ENCODE results near the gene ATP7B.

The ATP7B gene

GRCh38 chr13:52026246-52026626, 15.0 kb upstream of the ATP7B start:
- Histone ChIP-seq H3K27me3 (ENCODE audit: control insufficient read depth in 3 of 3, insufficient read depth in 3 of 3, low read depth in 1 of 3, low read length in 3 of 3) (no peaks in the 10 kb centered on the region), H4K8ac (ENCODE audit: low read depth, low read length) (no peak overlapping the region), H2BK5ac (ENCODE audit: low read length) (no peak overlapping the region), H3K9me3 (replicated peaks in 1 of 2; ENCODE audit: control insufficient read depth in 2 of 2, insufficient read depth in 1 of 2, low read depth in 1 of 2, low read length in 2 of 2) (peaks cover 22 to 44% of the 10 kb centered on the region in 2 donors), H2AK5ac (ENCODE audit: low read depth, low read length) (no peak overlapping the region), H3K4me1 (ENCODE audit: control insufficient read depth in 2 of 2, insufficient read depth in 1 of 2, low read depth in 1 of 2, low read length in 2 of 2) (no peaks in the 10 kb centered on the region), H3K36me3 (replicated peaks in 1 of 2; ENCODE audit: control insufficient read depth in 2 of 2, insufficient read depth in 2 of 2, low read length in 2 of 2) (peaks cover 32 to 88% of the 10 kb centered on the region in 2 donors), H3K9ac (ENCODE audit: low read depth, low read length, poor library complexity) (no peak overlapping the region), H2AFZ (ENCODE audit: low read length) (no peak overlapping the region), H3K4ac (ENCODE audit: low read length) (no peak overlapping the region), H4K91ac (ENCODE audit: low read depth, low read length, poor library complexity) (no peak overlapping the region), H3K14ac (ENCODE audit: low read length) (no peak overlapping the region), H3K23ac (ENCODE audit: low read depth, low read length, poor library complexity) (no peak overlapping the region), H3K27ac (replicated peaks; ENCODE audit: low read length) (no peak overlapping the region), H3K18ac (ENCODE audit: low read length) (no peak overlapping the region), H2BK15ac (ENCODE audit: low read length) (no peak overlapping the region), H3K4me2 (ENCODE audit: insufficient read depth, low read length, poor library complexity, severe bottlenecking) (no peak overlapping the region), H3K4me3 (ENCODE audit: low read length in 2 of 2) (no peak overlapping the region), H2BK12ac (ENCODE audit: low read length) (no peak overlapping the region), H2BK120ac (ENCODE audit: low read depth, low read length) (no peak overlapping the region), H3K79me1 (ENCODE audit: low read depth, low read length) (peaks cover 2% of the 10 kb centered on the region)
- DNase-seq (ENCODE audit: low spot score) = no peak
- no CpG with 5 or more reads among the region's 3 CpGs for WGBS, 2 donors (ENCODE audit: extremely low coverage in 2 of 2, insufficient read length in 2 of 2, insufficient replicate concordance in 1 of 2)

- no peak overlapping the region for H3K4me2 ChIP-seq (ENCODE audit: insufficient read depth, low read length, poor library complexity, severe bottlenecking)
- no peak overlapping the region for H2BK120ac ChIP-seq (ENCODE audit: low read depth, low read length)
- H2AK5ac ChIP-seq (ENCODE audit: low read depth, low read length) = no peak overlapping the region
- no peak overlapping the region for H2BK5ac ChIP-seq (ENCODE audit: low read length)
- no peak overlapping the region for H3K9ac ChIP-seq (ENCODE audit: low read depth, low read length, poor library complexity)
- no peak overlapping the region for H2BK15ac ChIP-seq (ENCODE audit: low read length)
- no peak overlapping the region for H3K4me3 ChIP-seq (ENCODE audit: low read length in 2 of 2)
- peaks cover 32 to 94% of the 10 kb centered on the region in 2 donors for H3K36me3 ChIP-seq (replicated peaks in 1 of 2; ENCODE audit: control insufficient read depth in 2 of 2, insufficient read depth in 2 of 2, low read length in 2 of 2)
- no peak overlapping the region for H3K18ac ChIP-seq (ENCODE audit: low read length)
- H2AFZ ChIP-seq (ENCODE audit: low read length) = no peak overlapping the region
- H4K91ac ChIP-seq (ENCODE audit: low read depth, low read length, poor library complexity) = no peak overlapping the region
- no peaks in the 10 kb centered on the region for H3K27me3 ChIP-seq (ENCODE audit: control insufficient read depth in 3 of 3, insufficient read depth in 3 of 3, low read depth in 1 of 3, low read length in 3 of 3)
- no peak overlapping the region for H3K14ac ChIP-seq (ENCODE audit: low read length)
- WGBS, 2 donors (ENCODE audit: extremely low coverage in 2 of 2, insufficient read length in 2 of 2, insufficient replicate concordance in 1 of 2) = no CpG with 5 or more reads among the region's 8 CpGs
- H3K27ac ChIP-seq (replicated peaks; ENCODE audit: low read length) = no peak overlapping the region
- no peak overlapping the region for H4K8ac ChIP-seq (ENCODE audit: low read depth, low read length)
- peaks cover 2% of the 10 kb centered on the region for H3K79me1 ChIP-seq (ENCODE audit: low read depth, low read length)
- no peaks in the 10 kb centered on the region for H3K4me1 ChIP-seq (ENCODE audit: control insufficient read depth in 2 of 2, insufficient read depth in 1 of 2, low read depth in 1 of 2, low read length in 2 of 2)
- DNase-seq (ENCODE audit: low spot score) = no peak
- peaks cover 21 to 44% of the 10 kb centered on the region in 2 donors for H3K9me3 ChIP-seq (replicated peaks in 1 of 2; ENCODE audit: control insufficient read depth in 2 of 2, insufficient read depth in 1 of 2, low read depth in 1 of 2, low read length in 2 of 2)
- no peak overlapping the region for H2BK12ac ChIP-seq (ENCODE audit: low read length)
- H3K23ac ChIP-seq (ENCODE audit: low read depth, low read length, poor library complexity) = no peak overlapping the region
- no peak overlapping the region for H3K4ac ChIP-seq (ENCODE audit: low read length)
Measured at GRCh38 chr13:52025475-52026245, 14.4 kb upstream of the ATP7B start.

- no peak within 1 kb of the TSS for H2BK12ac ChIP-seq (ENCODE audit: low read length)
- H3K27me3 ChIP-seq (ENCODE audit: control insufficient read depth in 3 of 3, insufficient read depth in 3 of 3, low read depth in 1 of 3, low read length in 3 of 3) = no peaks in the 10 kb centered on the region
- no peak within 1 kb of the TSS for H3K4me3 ChIP-seq (ENCODE audit: low read length in 2 of 2)
- no peak within 1 kb of the TSS for H3K14ac ChIP-seq (ENCODE audit: low read length)
- DNase-seq (ENCODE audit: low spot score) = no peak
- H3K27ac ChIP-seq (replicated peaks; ENCODE audit: low read length) = no peak within 1 kb of the TSS
- WGBS, 2 donors (ENCODE audit: extremely low coverage in 2 of 2, insufficient read length in 2 of 2, insufficient replicate concordance in 1 of 2) = no CpG with 5 or more reads among the region's 3 CpGs
- no peak within 1 kb of the TSS for H2BK120ac ChIP-seq (ENCODE audit: low read depth, low read length)
- H3K4me2 ChIP-seq (ENCODE audit: insufficient read depth, low read length, poor library complexity, severe bottlenecking) = no peak within 1 kb of the TSS
- no peak within 1 kb of the TSS for H3K23ac ChIP-seq (ENCODE audit: low read depth, low read length, poor library complexity)
- no peak within 1 kb of the TSS for H3K9ac ChIP-seq (ENCODE audit: low read depth, low read length, poor library complexity)
- no peak within 1 kb of the TSS for H2AK5ac ChIP-seq (ENCODE audit: low read depth, low read length)
- no peak within 1 kb of the TSS for H3K18ac ChIP-seq (ENCODE audit: low read length)
- peaks cover 2% of the 10 kb centered on the region for H3K79me1 ChIP-seq (ENCODE audit: low read depth, low read length)
- H2BK15ac ChIP-seq (ENCODE audit: low read length) = no peak within 1 kb of the TSS
- no peak within 1 kb of the TSS for H2BK5ac ChIP-seq (ENCODE audit: low read length)
- H3K36me3 ChIP-seq (replicated peaks in 1 of 2; ENCODE audit: control insufficient read depth in 2 of 2, insufficient read depth in 2 of 2, low read length in 2 of 2) = peaks cover 32 to 98% of the 10 kb centered on the region in 2 donors
- no peak within 1 kb of the TSS for H4K91ac ChIP-seq (ENCODE audit: low read depth, low read length, poor library complexity)
- H2AFZ ChIP-seq (ENCODE audit: low read length) = no peak within 1 kb of the TSS
- peaks cover 17 to 35% of the 10 kb centered on the region in 2 donors for H3K9me3 ChIP-seq (replicated peaks in 1 of 2; ENCODE audit: control insufficient read depth in 2 of 2, insufficient read depth in 1 of 2, low read depth in 1 of 2, low read length in 2 of 2)
- H4K8ac ChIP-seq (ENCODE audit: low read depth, low read length) = no peak within 1 kb of the TSS
- H3K4ac ChIP-seq (ENCODE audit: low read length) = no peak within 1 kb of the TSS
- no peaks in the 10 kb centered on the region for H3K4me1 ChIP-seq (ENCODE audit: control insufficient read depth in 2 of 2, insufficient read depth in 1 of 2, low read depth in 1 of 2, low read length in 2 of 2)
Measured at GRCh38 chr13:52024481-52024880, 13.2 kb upstream of the ATP7B start, which contains the start of gene UTP14C. UTP14C (plus strand) TSS chr13:52024691; CDS start chr13:52028805, 4,114 bp downstream.

- Histone ChIP-seq H3K4me2 (ENCODE audit: insufficient read depth, low read length, poor library complexity, severe bottlenecking) (no peak overlapping the region), H3K4me3 (ENCODE audit: low read length in 2 of 2) (no peak overlapping the region), H3K4me1 (ENCODE audit: control insufficient read depth in 2 of 2, insufficient read depth in 1 of 2, low read depth in 1 of 2, low read length in 2 of 2) (no peaks in the 10 kb centered on the region), H3K18ac (ENCODE audit: low read length) (no peak overlapping the region), H3K9ac (ENCODE audit: low read depth, low read length, poor library complexity) (no peak overlapping the region), H2BK12ac (ENCODE audit: low read length) (no peak overlapping the region), H3K27me3 (ENCODE audit: control insufficient read depth in 3 of 3, insufficient read depth in 3 of 3, low read depth in 1 of 3, low read length in 3 of 3) (no peaks in the 10 kb centered on the region), H2BK15ac (ENCODE audit: low read length) (no peak overlapping the region), H2AFZ (ENCODE audit: low read length) (no peak overlapping the region), H3K79me1 (ENCODE audit: low read depth, low read length) (peaks cover 2% of the 10 kb centered on the region), H3K9me3 (replicated peaks in 1 of 2; ENCODE audit: control insufficient read depth in 2 of 2, insufficient read depth in 1 of 2, low read depth in 1 of 2, low read length in 2 of 2) (peaks cover 14% of the 10 kb centered on the region in 2 donors), H2BK5ac (ENCODE audit: low read length) (no peak overlapping the region), H3K4ac (ENCODE audit: low read length) (no peak overlapping the region), H2BK120ac (ENCODE audit: low read depth, low read length) (no peak overlapping the region), H3K14ac (ENCODE audit: low read length) (no peak overlapping the region), H3K23ac (ENCODE audit: low read depth, low read length, poor library complexity) (no peak overlapping the region), H4K8ac (ENCODE audit: low read depth, low read length) (no peak overlapping the region), H2AK5ac (ENCODE audit: low read depth, low read length) (no peak overlapping the region), H4K91ac (ENCODE audit: low read depth, low read length, poor library complexity) (no peak overlapping the region), H3K36me3 (replicated peaks in 1 of 2; ENCODE audit: control insufficient read depth in 2 of 2, insufficient read depth in 2 of 2, low read length in 2 of 2) (peaks cover 25 to 96% of the 10 kb centered on the region in 2 donors), H3K27ac (replicated peaks; ENCODE audit: low read length) (no peak overlapping the region)
- no CpG with 5 or more reads among the region's 2 CpGs for WGBS, 2 donors (ENCODE audit: extremely low coverage in 2 of 2, insufficient read length in 2 of 2, insufficient replicate concordance in 1 of 2)
- DNase-seq (ENCODE audit: low spot score) = no peak
Measured at GRCh38 chr13:52022356-52022755, 11.1 kb upstream of the ATP7B start.

Measured in neuronal stem cell (in vitro differentiated cells).